HL-60/S4 (cell line): Measurements from ENCODE around the gene TAF9.
"Not testable (repeated sequence)": the region's sequence is repeated elsewhere in the genome, so short reads cannot be mapped to it uniquely, and the experiment has no call there.

Experiments used
- in situ Hi-C: fragments of 300-500 bp; cut with MboI; formaldehyde crosslinking; loops from 2 replicates; pipeline ENCODE4 v1.14.3; 2022; ENCODE audit warnings: low sequenced_read_pairs

Gene TAF9

GRCh38 chr5:69369340-69370121, at the start of gene TAF9, which contains the start of the genes AK6 and RAD17:
Gene TAF9, minus strand, starts transcription at chr5:69369520. Its CDS starts 3,783 bp downstream, at chr5:69365737.
Gene AK6, minus strand, starts transcription at chr5:69369520. Its CDS starts 30 bp downstream, at chr5:69369490.
Gene RAD17, plus strand, starts transcription at chr5:69369818. Its CDS starts 2,391 bp downstream, at chr5:69372209.
- in situ Hi-C loops = no loop called here

DNA sequence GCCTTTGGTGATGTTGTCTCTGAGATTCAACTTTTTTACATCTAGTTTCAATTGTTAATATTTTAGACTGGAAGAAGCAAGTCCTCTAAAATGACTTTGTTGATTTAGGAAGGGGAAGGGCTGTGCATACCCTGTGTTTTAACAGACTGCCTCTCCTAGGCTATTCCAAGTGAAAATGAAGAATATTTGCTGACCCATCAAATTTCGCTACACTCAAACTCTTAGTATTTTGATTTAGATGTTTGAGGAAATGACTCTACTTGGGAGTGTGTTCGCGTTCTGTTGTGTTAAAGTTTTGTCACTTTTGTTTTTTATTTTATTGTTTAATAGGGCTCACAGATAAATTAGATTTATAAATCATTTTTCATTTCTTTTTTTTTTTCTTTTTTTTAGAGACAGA, 49.2 kb upstream of the TAF9 start:
- in situ Hi-C loops = no loop called here

GRCh38 chr5:69416699-69417098, 47.4 kb upstream of the TAF9 start:
- in situ Hi-C loops = no loop called here

GRCh38 chr5:69416180-69416579, 46.9 kb upstream of the TAF9 start:
- in situ Hi-C loops = no loop called here

DNA sequence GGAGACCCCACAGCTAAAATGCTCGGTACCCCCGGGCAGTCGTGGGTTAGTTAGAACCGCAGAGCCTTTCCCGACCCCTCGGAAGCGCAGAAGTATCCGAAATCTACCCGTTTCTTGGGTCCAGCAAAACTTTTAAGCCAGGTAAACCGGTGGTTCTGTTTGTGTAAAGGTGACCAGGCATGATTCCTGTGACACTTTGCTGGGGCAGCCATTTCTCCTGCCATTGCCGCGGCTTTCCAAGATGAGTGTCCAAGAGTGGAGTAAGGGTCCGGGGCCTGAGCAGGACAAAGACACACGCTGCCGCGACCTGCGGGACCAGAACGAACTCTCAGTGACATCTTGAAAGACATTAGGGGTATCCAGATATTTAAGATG, 46.3 kb upstream of the TAF9 start:
- in situ Hi-C loops = no loop called here

DNA sequence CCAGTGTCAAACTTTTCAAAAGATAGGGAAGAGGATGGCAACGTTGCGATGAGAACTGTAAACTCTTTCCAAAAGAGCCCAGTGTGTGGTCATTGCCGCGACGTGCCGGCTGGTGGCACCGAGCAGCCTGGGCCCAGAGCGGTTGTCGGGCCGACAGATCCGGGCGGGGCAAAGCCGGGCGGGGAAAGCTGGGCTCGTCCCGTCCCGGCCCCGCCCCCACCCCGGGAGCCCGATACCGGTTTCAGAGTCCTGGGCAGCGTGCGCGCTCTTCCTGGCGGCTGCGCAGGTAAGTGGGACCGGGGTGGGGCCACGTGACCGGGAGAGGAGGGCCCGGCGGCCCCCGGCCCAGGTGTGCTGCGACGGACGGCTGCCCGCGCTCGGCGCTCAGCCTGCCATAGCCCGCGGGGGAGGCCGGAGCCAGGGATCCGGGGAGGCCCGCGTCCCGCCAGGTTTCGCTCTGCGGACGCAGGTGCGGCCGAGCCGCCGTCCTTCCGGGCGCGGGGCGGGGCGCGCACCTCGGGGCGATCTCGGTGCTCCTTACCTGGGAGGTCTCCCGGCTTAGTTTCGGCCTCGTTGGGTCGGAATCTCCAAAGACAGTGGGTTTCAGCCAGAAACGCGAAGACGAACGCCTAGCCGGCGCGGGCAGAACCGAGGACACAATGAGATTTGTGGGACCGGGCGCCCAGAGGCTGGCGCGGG, 45.7 kb upstream of the TAF9 start, which contains the start of gene MARVELD2:
Gene MARVELD2 (plus strand): TSS at position 232 of the 699 bp plus-strand sequence. CDS start 4,270 bp downstream, outside the sequence.
- in situ Hi-C loops = no loop called here

DNA sequence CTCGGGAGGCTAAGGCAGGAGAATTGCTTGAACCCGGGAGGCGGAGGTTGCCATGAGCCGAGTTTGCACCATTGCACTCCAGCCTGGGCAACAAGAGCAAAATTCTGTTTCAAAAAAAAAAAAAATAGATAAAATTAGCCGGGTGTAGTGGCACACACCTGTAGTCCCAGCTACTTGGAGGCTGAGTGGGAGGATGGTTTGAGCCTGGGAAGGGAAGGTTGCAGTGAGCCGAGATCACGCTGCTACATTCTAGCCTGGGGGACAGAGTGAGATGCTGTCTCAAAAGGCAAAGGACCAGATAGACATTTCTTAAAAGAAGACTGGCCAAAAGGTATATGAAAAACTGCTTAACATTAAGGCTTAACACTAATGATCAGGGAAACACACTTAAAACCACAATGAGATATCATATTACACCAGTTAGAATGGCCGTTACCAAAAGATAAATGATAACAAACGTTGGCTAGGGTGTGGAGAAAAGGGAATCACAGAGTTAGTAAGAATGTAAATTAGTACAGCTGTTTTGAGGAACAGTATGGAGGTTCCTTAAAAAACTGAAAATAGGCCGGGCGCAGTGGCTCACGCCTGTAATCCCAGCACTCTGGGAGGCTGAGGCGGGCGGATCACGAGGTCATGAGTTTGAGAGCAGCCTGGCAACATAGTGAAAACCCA, 35.5 kb upstream of the TAF9 start:
- in situ Hi-C loops = no loop called here

GRCh38 chr5:69378376-69378775, 9.1 kb upstream of the TAF9 start:
- in situ Hi-C loops = no loop called here

GRCh38 chr5:69374911-69375446, 5.7 kb upstream of the TAF9 start:
- in situ Hi-C loops = no loop called here

- in situ Hi-C loops = no loop called here
Observed at GRCh38 chr5:69372394-69372793, 3.1 kb upstream of the TAF9 start.

DNA sequence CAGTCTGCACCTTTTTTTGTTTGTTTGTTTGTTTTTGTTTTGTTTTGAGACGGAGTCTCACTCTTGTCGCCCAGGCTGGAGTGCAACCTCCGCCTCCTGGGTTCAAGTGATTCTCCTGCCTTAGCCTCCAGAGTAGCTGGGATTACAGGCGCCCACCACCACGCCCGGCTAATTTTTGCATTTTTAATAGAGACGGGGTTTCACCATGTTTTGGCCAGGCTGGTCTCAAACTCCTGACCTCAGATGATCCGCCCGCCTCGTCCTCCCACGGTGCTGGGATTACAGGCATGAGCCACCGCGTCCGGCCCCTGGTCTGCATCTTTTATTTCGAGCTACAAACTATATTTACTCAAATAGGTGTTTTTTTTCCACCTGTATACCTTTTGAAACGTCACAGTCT, 1.0 kb upstream of the TAF9 start:
- in situ Hi-C loops = not testable (repeated sequence)

DNA sequence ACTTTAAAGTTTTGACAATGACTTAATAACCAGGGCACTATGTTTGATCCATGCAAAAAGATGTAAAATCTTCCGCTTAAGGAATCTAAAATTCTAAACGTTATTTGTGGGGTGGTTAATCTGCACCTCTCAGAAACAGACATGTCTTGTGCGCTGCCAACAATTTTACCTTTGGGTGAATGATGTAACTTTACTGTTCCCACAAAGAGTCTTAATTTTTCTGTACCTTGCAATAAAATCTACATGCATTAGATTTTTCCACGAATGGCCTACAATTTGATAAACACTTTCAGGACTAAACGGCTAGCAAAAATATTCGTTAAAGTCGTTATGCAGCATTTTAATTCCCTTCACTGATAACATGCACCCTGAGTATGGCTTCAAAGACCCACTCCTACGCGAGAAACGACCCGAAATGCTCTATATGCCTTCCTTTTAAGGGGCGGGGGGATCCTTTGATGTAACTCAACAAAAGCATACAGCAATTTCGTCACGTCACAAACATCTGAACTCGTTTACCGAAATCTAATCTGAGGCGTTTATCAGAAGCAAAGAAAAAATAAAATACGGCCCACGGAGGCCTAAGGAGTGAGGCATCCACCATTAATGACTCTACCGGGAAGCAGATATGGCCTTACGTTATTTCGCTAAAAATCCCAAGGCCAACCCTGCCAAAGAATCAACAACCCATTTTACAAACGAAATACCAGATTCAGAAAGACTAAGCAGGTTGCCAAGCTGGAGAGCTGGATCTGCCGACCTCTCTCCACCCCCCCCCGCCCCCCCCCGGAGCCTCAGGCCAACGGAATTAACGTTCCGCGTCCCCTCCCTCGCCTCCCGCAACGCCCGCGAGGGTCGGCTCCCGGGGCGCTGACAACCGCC, 621 bp downstream of the TAF9 start:
- in situ Hi-C loops = no loop called here

GRCh38 chr5:69367697-69368279, 1.5 kb downstream of the TAF9 start:
- in situ Hi-C loops = no loop called here

DNA sequence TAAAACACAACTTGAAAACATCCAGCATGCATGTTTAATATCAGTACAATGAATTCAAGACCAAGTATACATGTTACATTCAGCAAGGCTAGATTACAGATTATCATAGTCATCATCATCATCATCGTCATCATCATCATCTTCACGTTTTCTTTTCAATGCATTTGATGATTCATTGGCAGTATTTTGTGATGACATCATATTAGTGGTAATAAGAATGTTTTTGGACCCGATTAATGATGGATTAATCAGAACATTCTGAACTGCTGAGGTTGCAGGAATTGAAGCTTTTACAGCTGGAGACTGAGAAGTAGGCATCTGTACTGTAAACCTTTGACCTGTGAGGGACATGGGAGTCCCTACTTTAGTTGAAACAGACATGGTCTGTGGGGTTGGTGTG, 4.5 kb downstream of the TAF9 start:
- in situ Hi-C loops = no loop called here

GRCh38 chr5:69364414-69364813, 4.9 kb downstream of the TAF9 start:
- in situ Hi-C loops = no loop called here

GRCh38 chr5:69360442-69360841, 8.9 kb downstream of the TAF9 start:
- in situ Hi-C loops = no loop called here

GRCh38 chr5:69359699-69360098, 9.6 kb downstream of the TAF9 start:
- in situ Hi-C loops = no loop called here

- in situ Hi-C loops = no loop called here
Observed at GRCh38 chr5:69350664-69351063, 18.7 kb downstream of the TAF9 start.

GRCh38 chr5:69343083-69343482, 26.2 kb downstream of the TAF9 start:
- in situ Hi-C loops = no loop called here
